PFSK-1 (cell line): ENCODE results near the gene ORC4.

ENCODE experiments used
- REST ChIP-seq, 2 experiments: IDR thresholded peaks; 2 replicates each; pipeline versions ENCODE4 v1.6.1 to v1.8.0; 2011 to 2012; ENCODE audit warnings: low read depth in 2 of 2, low read length in 2 of 2, control low read depth in 1 of 2, inconsistent platforms in 1 of 2, mild to moderate bottlenecking in 1 of 2, moderate library complexity in 1 of 2; ENCODE audit not compliant: insufficient read depth in 1 of 2
- SIN3A ChIP-seq: IDR thresholded peaks from 2 replicates; pipeline ENCODE4 v1.6.1; 2012; ENCODE audit warnings: mild to moderate bottlenecking, low read length, moderate library complexity, borderline replicate concordance; ENCODE audit not compliant: insufficient read depth

DNA sequence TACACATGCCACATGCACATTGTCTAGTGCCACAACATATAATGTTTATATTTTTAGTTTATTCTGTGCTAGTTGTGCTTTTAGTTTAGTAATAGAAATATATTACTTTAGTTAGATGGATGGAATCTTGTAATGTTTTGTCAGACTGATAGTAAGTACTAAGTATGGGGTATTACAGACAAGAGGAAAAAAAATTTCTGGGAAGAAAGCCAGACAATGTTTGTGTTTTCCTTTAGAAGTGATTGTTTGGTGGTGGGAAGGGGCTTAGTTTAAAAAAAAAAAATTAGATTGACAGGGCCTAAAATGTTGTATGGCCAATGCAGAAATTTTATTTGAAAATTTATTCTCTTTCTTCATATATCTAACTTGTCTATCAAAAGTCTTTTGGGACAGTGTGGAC, 137.9 kb downstream of the ORC4 start:
- TF ChIP-seq REST (IDR thresholded peaks at IDR 0.05; ENCODE audit: insufficient read depth in 1 of 2, low read depth in 2 of 2, low read length in 2 of 2), result no peak
- no peak for TF ChIP-seq SIN3A
